SIG-M5 (cell line): ENCODE measurements around the gene SAP30L.

Experiments used
- DNase-seq: peaks from one replicate; lab custom pipeline; 2025; lab: John Stamatoyannopoulos, UW

Gene SAP30L

DNA sequence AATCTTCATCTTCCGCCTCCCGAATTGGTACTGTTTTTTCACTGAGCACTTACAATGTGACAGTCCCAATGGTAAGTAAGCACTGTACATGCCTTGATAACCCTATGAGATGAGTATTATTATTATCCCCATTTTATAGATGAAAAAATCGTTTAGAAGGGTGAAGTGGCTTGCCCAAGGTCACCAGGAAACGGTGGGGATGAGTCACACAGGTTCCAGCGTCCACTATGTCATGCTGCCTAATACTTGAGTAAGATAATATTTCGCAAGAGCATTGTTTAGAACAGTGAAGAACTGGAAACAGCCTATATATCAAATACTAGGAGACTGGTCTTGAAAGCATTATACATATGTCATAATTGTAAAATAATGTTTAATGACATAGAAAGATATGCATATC lies 19.4 kb downstream of the SAP30L start:
- no peak for DNase-seq

DNA sequence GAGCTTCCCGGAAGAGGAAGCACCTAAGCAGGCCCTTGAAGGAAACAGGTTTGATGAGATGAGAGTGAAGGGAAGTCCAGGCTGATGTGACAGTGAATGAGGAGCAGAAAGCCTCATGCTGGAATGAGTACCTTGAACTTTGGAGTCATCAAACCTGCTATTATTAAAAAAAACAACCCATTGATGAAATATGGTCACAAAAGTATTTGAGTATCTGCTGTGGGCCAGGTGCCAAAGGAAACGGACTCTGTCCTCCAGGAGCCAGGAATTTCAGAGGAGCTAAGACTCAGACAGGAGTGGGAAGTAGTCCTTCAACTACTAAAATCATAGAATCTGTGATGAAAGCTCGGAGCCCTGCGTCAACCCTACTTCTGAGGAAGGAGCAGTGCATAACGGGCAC lies 20.4 kb downstream of the SAP30L start:
- no peak for DNase-seq

- DNase-seq = no peak
These were observed 20.9 kb downstream of the SAP30L start for GRCh38 chr5:154466671-154467070.

GRCh38 chr5:154467655-154468354 lies 22.0 kb downstream of the SAP30L start:
- DNase-seq = no peak

GRCh38 chr5:154470137-154470536 lies 24.3 kb downstream of the SAP30L start:
- no peak for DNase-seq

GRCh38 chr5:154470947-154471870 lies 25.4 kb downstream of the SAP30L start:
- no peak for DNase-seq

DNA sequence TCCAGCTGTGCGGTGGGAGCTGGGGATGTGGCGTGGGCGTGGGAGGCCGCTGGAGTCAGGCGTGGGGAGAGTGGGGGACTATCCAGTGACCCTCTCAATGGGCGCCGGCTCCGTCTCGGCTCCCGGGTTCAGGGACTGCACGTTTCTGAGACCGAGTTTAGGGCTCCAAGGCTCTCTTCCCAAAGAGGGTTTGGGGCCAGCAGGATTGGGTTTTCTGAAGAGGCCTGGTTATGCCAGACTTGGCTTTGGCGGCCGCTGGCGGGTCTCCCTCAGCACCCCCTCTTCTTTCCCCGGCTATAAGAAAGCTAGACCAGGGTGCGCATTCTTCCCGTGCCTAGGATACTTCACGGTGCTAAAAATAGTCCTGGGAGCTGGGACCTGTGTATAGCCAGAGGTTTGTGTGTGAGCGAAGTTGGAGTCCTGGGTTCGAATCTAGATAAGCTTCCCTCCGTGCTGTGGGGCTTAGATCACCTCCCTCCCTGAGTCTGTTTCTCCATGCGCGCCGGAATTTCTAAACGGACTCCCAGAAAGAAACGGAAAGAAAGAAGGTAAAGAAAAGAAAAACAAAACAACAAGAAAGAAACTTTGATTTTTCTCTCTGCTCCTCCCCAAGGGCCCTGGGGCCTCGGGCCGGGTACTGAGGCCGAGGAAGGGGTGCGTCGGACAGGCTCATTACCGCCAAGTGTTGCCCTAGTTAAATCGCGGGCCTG lies 27.2 kb downstream of the SAP30L start:
- DNase-seq = no peak

DNA sequence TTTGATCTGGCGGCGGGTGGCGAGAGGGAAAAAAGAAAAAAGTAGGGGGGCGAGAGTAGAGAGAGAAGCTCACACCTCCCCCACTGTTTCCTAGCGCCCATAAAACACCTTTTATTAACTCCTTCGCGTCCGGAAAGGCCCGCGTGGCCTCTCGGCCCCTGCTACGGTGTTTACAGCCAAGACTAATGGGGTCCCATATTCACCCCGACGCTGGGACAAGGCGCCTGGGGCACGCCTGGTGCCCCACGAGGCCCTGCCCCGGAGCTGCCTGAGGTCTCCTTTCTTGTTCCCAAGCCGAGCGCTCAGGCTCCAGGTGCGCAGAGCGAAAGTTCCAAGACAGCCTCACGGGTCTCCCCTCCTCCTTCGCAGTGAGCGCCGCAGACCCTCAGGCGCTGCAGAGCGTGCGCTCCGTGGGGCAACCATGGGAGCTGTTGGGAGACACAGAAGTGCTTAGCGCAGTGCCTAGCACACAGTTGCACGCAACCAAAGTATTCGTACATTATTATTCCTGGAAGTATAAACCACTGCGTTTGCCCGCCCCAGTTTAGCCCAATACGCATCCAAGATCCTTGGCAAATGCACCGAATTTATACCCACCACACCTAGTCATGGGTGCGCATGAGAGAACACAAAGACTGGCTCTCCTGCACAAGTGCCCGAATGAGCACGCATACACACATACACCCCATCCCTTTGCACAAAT lies 27.9 kb downstream of the SAP30L start:
- DNase-seq = no peak

GRCh38 chr5:154474396-154475334 lies 28.9 kb downstream of the SAP30L start:
- no peak for DNase-seq

- no peak for DNase-seq
These were observed 30.0 kb downstream of the SAP30L start for GRCh38 chr5:154475591-154476353.

DNA sequence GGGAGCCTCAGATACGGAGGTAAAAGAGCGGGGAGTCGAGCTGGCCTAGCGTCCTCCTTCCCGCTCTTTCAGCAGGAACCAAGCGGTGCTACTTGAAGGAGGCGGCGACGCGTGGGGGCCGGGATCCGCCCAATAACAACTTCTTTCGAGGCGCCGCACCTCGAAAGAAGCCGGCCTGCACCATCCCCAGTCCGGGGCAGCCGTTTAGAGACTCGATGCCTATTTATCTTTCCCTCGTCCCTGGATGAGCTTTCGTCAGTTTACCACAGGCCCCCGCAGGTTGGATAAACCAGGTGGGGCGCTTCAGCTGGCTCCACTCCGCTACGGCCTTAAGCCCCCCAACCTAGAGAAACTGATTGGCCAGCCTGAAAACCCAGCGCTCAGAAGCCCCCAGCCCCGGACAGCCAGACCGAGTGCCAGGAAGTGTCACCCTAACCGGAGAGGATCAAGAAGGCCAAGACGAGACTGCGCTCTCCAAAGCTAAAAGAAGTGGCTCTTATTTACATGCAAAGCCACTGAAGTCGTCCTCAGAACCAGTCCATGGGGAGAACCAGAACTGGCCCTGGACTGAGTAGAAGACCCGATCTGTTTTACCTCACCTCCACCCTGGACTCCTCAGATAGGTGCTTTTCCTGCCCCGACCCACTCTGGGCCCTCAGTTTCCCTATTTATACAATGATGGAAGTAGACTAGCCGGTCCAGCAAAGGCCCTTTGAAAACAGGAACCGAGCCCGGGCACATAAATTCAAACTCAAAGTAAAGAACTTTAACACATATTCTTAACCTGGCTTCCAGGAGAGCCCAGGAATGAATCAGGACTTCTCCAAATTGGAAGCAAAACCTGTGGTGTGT lies 30.8 kb downstream of the SAP30L start:
- no peak for DNase-seq

DNA sequence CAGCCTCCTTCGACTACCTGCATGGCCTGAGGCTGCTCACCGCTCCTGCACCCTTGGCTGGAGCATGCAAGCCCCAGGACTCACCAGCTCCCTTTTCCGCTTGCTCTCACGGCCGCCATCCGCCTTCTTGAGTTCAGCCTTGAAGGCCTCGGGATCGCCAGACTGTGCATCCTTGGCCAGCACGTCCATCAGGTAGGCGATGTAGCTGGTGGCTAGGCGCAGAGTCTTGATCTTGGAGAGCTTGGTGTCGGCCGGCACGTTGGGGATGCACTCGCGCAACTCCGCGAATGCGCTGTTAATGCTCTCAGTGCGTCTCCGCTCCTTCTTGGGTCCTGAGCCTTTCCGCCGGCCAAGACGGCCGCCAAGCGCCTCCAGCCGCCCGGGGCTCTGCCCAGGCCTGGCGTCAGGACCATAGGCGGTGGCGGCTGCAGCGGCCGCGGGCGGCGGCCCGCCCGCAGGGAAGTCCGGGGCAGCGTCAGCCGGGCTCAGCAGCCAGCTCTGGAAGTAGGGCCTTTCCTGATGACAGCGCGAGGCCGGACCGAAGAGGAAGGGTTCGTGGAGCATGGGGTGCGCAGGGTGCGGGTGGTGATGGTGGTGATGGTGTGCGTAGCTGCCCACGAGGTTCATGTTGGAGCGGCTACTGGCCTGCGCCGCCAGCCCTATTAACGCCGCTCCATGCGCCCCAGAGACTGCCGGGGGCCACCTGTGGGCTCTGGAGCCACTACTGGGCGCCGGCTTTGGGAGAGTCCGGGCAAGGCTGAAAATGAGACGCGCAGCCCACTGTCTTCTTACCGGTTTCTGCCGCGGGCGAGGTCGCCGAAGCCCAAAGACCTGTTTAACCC lies 31.8 kb downstream of the SAP30L start:
- no peak for DNase-seq

GRCh38 chr5:154478224-154478565 lies 32.4 kb downstream of the SAP30L start, which contains the start of gene HAND1:
Gene HAND1 (minus strand): TSS chr5:154478227. CDS start chr5:154478008, 219 bp downstream.
- no peak for DNase-seq

GRCh38 chr5:154478752-154479159 lies 33.0 kb downstream of the SAP30L start:
- DNase-seq = no peak

- no peak for DNase-seq
These were observed 33.6 kb downstream of the SAP30L start for GRCh38 chr5:154479160-154479943.

GRCh38 chr5:154479944-154480750 lies 34.4 kb downstream of the SAP30L start:
- no peak for DNase-seq

GRCh38 chr5:154480847-154481246 lies 35.0 kb downstream of the SAP30L start:
- DNase-seq = no peak
